Suprapubic skin (tissue), 4 donors: ENCODE results near the gene TMEM31.

Experiments used
- EP300 ChIP-seq: sonication (generic); formaldehyde crosslinking; IDR thresholded peaks from one replicate; pipeline ENCODE4 v1.6.1; 2017; ENCODE audit warnings: antibody characterized with exemption
- POLR2AphosphoS5 ChIP-seq, 3 donors: sonication (generic); formaldehyde crosslinking; IDR thresholded peaks; one replicate each; pipeline ENCODE4 v1.6.1; 2017; ENCODE audit warnings: antibody characterized with exemption in 3 of 3
- TF ChIP-seq, protein P1 (sequence below), 2 donors: fragments of 200-600 bp in 1 of 2; fragments of 450-650 bp in 1 of 2; sonication (generic) in 1 of 2; IDR thresholded peaks; one replicate each; pipeline ENCODE4 v1.5.1; 2016 to 2019; ENCODE audit warnings: antibody characterized with exemption in 2 of 2, mild to moderate bottlenecking in 1 of 2, moderate library complexity in 1 of 2

GRCh38 chrX:103697687-103698086 is 13.0 kb upstream of the TMEM31 start:
- TF ChIP-seq, protein P1, sequence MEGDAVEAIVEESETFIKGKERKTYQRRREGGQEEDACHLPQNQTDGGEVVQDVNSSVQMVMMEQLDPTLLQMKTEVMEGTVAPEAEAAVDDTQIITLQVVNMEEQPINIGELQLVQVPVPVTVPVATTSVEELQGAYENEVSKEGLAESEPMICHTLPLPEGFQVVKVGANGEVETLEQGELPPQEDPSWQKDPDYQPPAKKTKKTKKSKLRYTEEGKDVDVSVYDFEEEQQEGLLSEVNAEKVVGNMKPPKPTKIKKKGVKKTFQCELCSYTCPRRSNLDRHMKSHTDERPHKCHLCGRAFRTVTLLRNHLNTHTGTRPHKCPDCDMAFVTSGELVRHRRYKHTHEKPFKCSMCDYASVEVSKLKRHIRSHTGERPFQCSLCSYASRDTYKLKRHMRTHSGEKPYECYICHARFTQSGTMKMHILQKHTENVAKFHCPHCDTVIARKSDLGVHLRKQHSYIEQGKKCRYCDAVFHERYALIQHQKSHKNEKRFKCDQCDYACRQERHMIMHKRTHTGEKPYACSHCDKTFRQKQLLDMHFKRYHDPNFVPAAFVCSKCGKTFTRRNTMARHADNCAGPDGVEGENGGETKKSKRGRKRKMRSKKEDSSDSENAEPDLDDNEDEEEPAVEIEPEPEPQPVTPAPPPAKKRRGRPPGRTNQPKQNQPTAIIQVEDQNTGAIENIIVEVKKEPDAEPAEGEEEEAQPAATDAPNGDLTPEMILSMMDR (IDR thresholded peaks at IDR 0.05), result no peak
- no peak for TF ChIP-seq EP300
- no peak for TF ChIP-seq POLR2AphosphoS5 (IDR thresholded peaks at IDR 0.05)
